Activated naive CD8-positive, alpha-beta T cell (primary cell): ENCODE results near the gene TNS1.

Experiments
- H3K27ac Mint-ChIP-seq: one replicate; pipeline ENCODE4 v1.8.0; 2021; ENCODE audit warnings: mixed read lengths
- H3K27me3 Mint-ChIP-seq: one replicate; pipeline ENCODE4 v1.8.0; 2021; ENCODE audit warnings: mixed read lengths
- H3K36me3 Mint-ChIP-seq: one replicate; pipeline ENCODE4 v1.8.0; 2021; ENCODE audit warnings: mixed read lengths
- H3K4me1 Mint-ChIP-seq: one replicate; pipeline ENCODE4 v1.8.0; 2021; ENCODE audit warnings: low read depth, mixed read lengths
- H3K4me3 Mint-ChIP-seq: one replicate; pipeline ENCODE4 v1.8.0; 2021; ENCODE audit warnings: mild to moderate bottlenecking, mixed read lengths
- H3K9me3 Mint-ChIP-seq: one replicate; pipeline ENCODE4 v1.8.0; 2021; ENCODE audit warnings: low read depth, mixed read lengths

The TNS1 gene

GRCh38 chr2:217988014-217988839 is 14.6 kb downstream of the TNS1 start:
- Mint-ChIP-seq H3K9me3 (no peaks in the 10 kb centered on the region), H3K4me1 (no peaks in the 10 kb centered on the region), H3K27ac (no peak overlapping the region), H3K36me3 (no peaks in the 10 kb centered on the region), H3K27me3 (peaks cover 5% of the 10 kb centered on the region), H3K4me3 (no peak overlapping the region)

DNA sequence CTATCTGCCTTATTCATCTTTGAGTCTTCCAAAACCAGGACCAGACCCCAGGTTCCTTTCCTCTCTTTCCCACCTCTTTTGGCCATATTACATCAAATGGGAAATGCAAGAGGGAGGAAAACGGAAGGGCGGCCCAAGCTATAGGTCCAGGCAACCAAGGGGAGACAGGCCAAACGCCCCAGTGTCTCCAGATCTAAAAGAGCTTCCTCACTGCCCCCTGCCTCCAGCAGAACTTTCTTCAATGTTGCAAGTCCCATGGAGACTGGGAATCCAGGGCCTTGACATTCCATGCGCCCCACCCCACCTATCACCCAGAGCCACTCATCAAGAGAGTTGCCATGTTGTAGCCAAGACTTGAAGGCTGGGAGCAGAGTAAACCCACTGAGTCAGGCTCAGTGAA is 15.4 kb downstream of the TNS1 start:
- Mint-ChIP-seq H3K9me3 (no peaks in the 10 kb centered on the region), H3K4me3 (no peak overlapping the region), H3K27ac (no peak overlapping the region), H3K27me3 (peaks cover 3% of the 10 kb centered on the region), H3K36me3 (no peaks in the 10 kb centered on the region), H3K4me1 (no peaks in the 10 kb centered on the region)

DNA sequence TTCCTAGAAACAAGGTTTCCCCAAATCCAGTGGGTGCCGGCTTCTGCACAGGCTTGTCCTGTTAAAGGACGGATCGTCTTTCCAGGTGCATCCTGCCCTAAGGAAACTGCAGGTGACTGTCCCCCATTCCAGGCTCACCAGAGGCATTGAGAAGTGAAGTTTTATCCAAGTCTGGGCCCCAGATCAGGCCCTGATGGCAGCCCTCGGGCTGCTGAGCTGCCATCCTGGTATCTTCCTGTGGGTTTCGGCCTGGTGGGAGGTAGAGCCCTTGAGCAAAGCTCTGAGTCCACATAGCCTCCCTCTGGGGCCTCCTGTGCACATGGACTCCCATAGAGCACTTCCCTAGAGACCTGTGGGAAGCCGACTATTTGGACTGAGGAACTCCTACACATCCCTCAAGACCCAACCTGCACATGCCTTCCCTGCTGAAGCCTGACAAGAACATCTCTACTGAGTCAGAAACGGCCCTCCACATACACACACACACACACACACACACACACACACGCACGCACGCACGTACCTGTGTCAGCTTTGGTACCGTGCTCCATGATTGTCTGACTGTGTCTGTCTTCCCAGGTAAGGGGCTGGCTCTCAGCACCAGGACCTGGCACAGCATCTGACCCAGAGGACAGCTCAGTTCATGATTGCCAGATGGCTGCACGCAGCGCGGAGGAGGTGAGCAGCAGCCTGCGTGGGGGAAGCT is 16.4 kb downstream of the TNS1 start:
- no peaks in the 10 kb centered on the region for H3K4me1 Mint-ChIP-seq

DNA sequence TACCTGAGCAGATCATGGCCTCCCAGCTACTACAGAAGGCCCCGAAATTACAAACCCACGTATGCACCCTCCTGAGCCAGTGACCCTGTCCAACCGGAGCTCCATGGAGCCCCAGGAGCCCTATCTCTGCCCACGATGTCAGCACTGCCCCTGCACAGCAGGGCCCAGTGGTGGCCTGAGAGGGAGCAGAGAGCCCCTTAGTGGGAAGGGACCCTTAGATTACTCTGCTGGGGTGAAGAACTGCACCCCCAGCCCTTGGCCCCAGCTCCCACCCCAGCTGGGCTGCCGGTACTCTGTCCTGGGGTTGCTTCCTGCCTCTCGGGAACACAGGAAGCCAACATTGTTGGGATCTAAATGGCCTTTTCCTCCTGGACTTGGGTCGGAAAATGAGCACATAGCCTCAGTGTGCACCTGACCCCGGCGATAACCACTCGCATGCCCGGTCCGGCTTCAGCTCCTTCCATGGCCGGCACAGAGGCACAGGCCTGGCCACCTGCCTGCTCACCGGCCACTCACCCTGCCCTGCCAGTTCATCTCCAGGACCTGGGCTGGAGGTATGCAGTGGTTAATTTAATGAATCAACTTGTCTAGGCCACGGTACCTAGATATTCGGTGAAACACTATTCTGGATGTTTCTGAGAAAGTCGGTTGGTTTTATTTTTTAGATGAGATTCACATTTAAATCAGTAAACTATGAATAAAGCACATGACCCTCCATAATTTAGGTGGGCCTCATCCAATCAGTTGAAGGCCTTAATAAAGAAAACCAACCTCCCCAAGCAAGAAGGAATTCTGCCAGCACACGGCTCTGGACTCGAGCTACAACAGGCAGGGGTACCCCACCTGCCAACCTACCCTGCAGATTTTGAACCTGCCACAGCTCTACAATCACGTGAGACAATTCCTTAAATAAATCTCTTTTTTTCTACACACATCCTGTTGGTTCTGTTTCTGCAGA is 19.2 kb downstream of the TNS1 start:
- Mint-ChIP-seq H3K4me3 (no peak overlapping the region), H3K4me1 (no peaks in the 10 kb centered on the region), H3K36me3 (no peaks in the 10 kb centered on the region), H3K27me3 (no peaks in the 10 kb centered on the region), H3K9me3 (no peaks in the 10 kb centered on the region), H3K27ac (no peak overlapping the region)

More for the DNA sequence above, 16.4 kb downstream of the TNS1 start:
- no peaks in the 10 kb centered on the region for H3K9me3 Mint-ChIP-seq
- peaks cover 3% of the 10 kb centered on the region for H3K27me3 Mint-ChIP-seq
- no peak overlapping the region for H3K4me3 Mint-ChIP-seq
- no peaks in the 10 kb centered on the region for H3K36me3 Mint-ChIP-seq
- no peak overlapping the region for H3K27ac Mint-ChIP-seq

- Mint-ChIP-seq H3K36me3 (no peaks in the 10 kb centered on the region), H3K27ac (no peak overlapping the region), H3K27me3 (no peaks in the 10 kb centered on the region), H3K4me3 (no peak overlapping the region), H3K9me3 (no peaks in the 10 kb centered on the region), H3K4me1 (no peaks in the 10 kb centered on the region)
Measured at GRCh38 chr2:217981971-217982370, 20.8 kb downstream of the TNS1 start.

DNA sequence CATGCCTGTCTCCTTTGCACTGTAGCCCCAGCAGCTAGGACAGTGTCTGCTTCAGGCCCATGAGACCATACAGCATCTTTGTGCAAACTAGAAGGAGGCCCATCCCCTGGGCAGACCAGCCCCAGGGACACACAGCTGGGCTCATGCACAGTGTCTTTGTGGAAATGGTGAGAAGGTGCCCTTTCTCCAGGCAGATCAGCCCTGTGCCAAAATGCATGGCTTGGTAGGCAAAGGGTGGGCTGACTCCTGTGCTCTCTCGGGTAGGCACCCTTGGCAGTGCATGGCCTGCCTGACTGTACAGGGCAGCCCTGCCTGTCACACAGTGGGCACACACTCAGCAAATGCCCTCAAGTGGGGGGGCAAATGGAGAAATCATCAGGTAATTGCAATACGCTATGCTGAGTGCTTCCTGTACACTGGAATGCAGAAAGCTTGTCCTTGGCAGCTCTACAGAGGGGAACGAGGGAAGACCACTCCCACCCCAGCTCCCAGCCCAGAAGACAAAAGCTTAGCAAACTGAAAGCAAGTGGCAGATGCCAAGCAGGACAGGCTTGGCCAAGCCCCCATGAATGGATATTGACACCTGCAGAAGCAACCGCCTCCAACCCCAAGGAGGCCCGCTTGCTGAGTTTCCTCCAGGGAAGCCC is 21.6 kb downstream of the TNS1 start:
- no peaks in the 10 kb centered on the region for H3K27me3 Mint-ChIP-seq
- H3K36me3 Mint-ChIP-seq: no peaks in the 10 kb centered on the region
- H3K4me1 Mint-ChIP-seq: no peaks in the 10 kb centered on the region
- no peak overlapping the region for H3K4me3 Mint-ChIP-seq
- H3K9me3 Mint-ChIP-seq: no peaks in the 10 kb centered on the region
- no peak overlapping the region for H3K27ac Mint-ChIP-seq

DNA sequence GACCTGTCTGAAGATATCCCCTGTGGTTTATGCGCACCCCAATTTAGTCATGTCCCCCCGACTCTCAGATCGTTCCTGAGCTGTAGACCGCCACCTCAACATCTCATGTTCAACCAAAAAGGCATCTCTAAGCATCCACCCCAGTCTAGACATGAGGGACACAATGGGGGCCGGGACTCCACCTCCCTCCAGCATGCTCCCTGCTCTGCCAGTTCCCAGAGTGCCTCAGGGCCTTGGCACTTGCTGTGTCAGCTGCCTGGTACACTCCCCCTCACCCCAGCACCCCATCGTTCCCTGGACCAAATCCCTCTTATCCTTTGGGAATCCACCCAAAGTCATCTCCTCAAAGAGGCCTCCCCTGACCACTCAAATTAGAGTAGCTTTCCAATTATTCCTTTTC is 22.2 kb downstream of the TNS1 start:
- Mint-ChIP-seq H3K27me3 (no peaks in the 10 kb centered on the region), H3K36me3 (no peaks in the 10 kb centered on the region), H3K9me3 (no peaks in the 10 kb centered on the region), H3K4me3 (no peak overlapping the region), H3K27ac (no peak overlapping the region), H3K4me1 (no peaks in the 10 kb centered on the region)

- Mint-ChIP-seq H3K4me1 (no peaks in the 10 kb centered on the region), H3K27ac (no peak overlapping the region), H3K36me3 (no peaks in the 10 kb centered on the region), H3K4me3 (no peak overlapping the region), H3K9me3 (no peaks in the 10 kb centered on the region), H3K27me3 (no peaks in the 10 kb centered on the region)
Measured at GRCh38 chr2:217980036-217980435, 22.8 kb downstream of the TNS1 start.

- Mint-ChIP-seq H3K9me3 (no peaks in the 10 kb centered on the region), H3K36me3 (no peaks in the 10 kb centered on the region), H3K27ac (no peak overlapping the region), H3K27me3 (no peaks in the 10 kb centered on the region), H3K4me3 (no peak overlapping the region), H3K4me1 (no peaks in the 10 kb centered on the region)
Measured at GRCh38 chr2:217979151-217979811, 23.5 kb downstream of the TNS1 start.

DNA sequence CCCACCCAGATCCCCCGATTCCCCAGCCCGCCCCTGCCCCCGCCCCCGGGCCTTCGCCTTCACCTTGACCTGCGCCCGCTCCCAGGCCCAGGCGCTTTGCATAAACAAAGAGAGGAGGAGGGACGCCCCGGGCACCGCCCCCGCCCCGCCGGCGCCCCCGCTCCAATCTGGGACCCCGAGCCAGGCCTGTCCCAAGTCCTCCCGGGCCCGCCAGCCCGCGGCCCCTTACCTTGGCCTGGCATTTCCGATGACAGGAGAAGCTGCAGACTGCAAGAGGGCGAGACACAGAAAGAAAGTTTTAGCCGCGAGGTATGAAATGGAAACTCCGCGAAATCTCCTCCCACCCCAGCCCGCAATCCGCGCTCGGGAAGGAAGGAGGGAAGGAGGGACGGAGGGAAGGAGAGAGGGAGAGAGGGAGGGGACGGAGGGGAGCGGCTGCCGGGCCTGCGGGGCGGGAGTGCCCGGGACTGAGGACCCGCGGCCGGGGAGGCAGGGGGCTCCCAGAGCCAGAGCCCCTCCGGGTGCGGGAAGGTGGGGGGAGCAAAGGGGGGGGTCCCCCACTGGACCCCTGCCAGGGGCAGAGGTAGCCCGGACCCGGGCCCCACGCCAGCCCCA is 24.2 kb downstream of the TNS1 start:
- no peak overlapping the region for H3K4me3 Mint-ChIP-seq
- H3K27ac Mint-ChIP-seq: no peak overlapping the region
- no peaks in the 10 kb centered on the region for H3K4me1 Mint-ChIP-seq
- H3K36me3 Mint-ChIP-seq: no peaks in the 10 kb centered on the region
- H3K27me3 Mint-ChIP-seq: no peaks in the 10 kb centered on the region
- H3K9me3 Mint-ChIP-seq: no peaks in the 10 kb centered on the region

DNA sequence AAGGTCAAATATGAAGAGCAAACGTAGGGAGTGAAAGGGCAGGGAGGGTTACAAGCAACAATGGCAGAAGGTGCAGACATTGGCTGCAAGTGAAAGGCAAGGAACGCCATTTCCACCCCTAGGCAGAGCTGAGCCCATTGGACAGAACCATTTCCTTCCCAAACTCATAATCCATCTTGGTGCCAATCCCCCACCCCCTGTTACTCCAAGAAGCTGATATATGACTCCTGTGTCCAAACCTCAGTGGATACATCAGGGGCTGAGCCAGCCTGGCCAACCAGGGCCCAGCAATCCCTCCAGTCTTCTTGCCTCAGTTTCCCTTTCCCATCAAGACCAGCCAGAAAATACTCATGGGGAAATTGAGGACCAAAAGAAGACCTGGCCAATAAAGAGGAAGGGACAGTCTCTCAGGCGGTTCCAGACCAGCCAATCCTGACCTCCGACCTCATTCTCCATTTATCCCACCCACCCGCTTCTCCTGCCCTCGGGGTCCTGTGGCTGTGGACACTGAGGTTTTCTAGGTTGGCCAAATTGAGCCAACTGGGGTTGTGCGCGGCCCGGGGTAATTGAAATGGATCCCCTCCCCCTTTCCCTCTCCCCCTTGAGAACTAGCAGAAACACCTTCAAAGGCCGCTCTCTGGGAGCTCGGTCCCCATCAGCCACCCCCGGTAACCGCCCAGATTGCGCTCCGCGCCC is 24.8 kb downstream of the TNS1 start:
- no peaks in the 10 kb centered on the region for H3K4me1 Mint-ChIP-seq
- H3K27me3 Mint-ChIP-seq: no peaks in the 10 kb centered on the region
- H3K9me3 Mint-ChIP-seq: no peaks in the 10 kb centered on the region
- no peak overlapping the region for H3K27ac Mint-ChIP-seq
- H3K36me3 Mint-ChIP-seq: no peaks in the 10 kb centered on the region
- H3K4me3 Mint-ChIP-seq: no peak overlapping the region

GRCh38 chr2:217976301-217976700 is 26.5 kb downstream of the TNS1 start:
- Mint-ChIP-seq H3K27me3 (no peaks in the 10 kb centered on the region), H3K27ac (no peak overlapping the region), H3K9me3 (no peaks in the 10 kb centered on the region), H3K4me3 (no peak overlapping the region), H3K4me1 (no peaks in the 10 kb centered on the region), H3K36me3 (no peaks in the 10 kb centered on the region)

GRCh38 chr2:217975626-217976025 is 27.2 kb downstream of the TNS1 start:
- Mint-ChIP-seq H3K9me3 (no peaks in the 10 kb centered on the region), H3K4me3 (no peak overlapping the region), H3K36me3 (no peaks in the 10 kb centered on the region), H3K27me3 (no peaks in the 10 kb centered on the region), H3K27ac (no peak overlapping the region), H3K4me1 (no peaks in the 10 kb centered on the region)
